K562 (cell line): ENCODE measurements around the gene SETD5. TPM values are rescaled to one million over a fixed set of nuclear protein-coding genes. Genes with fewer than 3 reads are reported as not detected.

ENCODE experiments used
- FOXJ2 ChIP-seq: fragments of 200-800 bp; sonication (Bioruptor generic); IDR thresholded peaks from 2 replicates; pipeline ENCODE4 v1.6.1; 2016; ENCODE audit warnings: missing genetic modification characterization, missing compliant biosample characterization
- HDAC1 ChIP-seq, 2 experiments: fragments of 450-650 bp; IDR thresholded peaks; 2 replicates each; pipeline ENCODE4 v1.6.1; 2016 to 2017; ENCODE audit warnings: inconsistent platforms in 1 of 2, mild to moderate bottlenecking in 1 of 2, moderate library complexity in 1 of 2
- HLTF ChIP-seq: fragments of 450-650 bp; IDR thresholded peaks from 2 replicates; pipeline ENCODE4 v1.6.1; 2016
- IFI16 ChIP-seq: fragments of 250-450 bp; sonication (Bioruptor Pico); IDR thresholded peaks from 2 replicates; pipeline ENCODE4 v2.1.2; 2022; ENCODE audit warnings: mild to moderate bottlenecking, inconsistent platforms
- IRF9 ChIP-seq: fragments of 450-650 bp; IDR thresholded peaks from 2 replicates; pipeline ENCODE4 v1.6.1; 2016; ENCODE audit warnings: missing biosample characterization, missing genetic modification characterization
- MYNN ChIP-seq, 2 experiments: sonication (generic); formaldehyde crosslinking in 1 of 2; IDR thresholded peaks; 2 replicates each; pipeline versions ENCODE4 v1.5.0 to v1.6.1; 2016 to 2020; ENCODE audit warnings: antibody characterized with exemption in 1 of 2, missing genetic modification reagents in 1 of 2
- PCBP2 ChIP-seq: fragments of 200-400 bp; formaldehyde crosslinking; IDR thresholded peaks from 2 replicates; pipeline ENCODE4 v1.6.1; 2018; ENCODE audit warnings: low read length, low read depth, mild to moderate bottlenecking, moderate library complexity; ENCODE audit not compliant: poor library complexity, severe bottlenecking
- PPARD ChIP-seq: fragments of 250-450 bp; sonication (Bioruptor Pico); IDR thresholded peaks from 2 replicates; pipeline ENCODE4 v1.8.0; 2022; ENCODE audit warnings: inconsistent platforms, mild to moderate bottlenecking, moderate library complexity
- SMAD1 ChIP-seq: fragments of 150-350 bp; IDR thresholded peaks from 2 replicates; pipeline ENCODE4 v1.6.1; 2014; ENCODE audit warnings: low read length, low read depth; ENCODE audit not compliant: partially characterized antibody
- SNAPC5 ChIP-seq: fragments of 250-450 bp; sonication (Bioruptor Pico); IDR thresholded peaks from 2 replicates; pipeline ENCODE4 v1.8.0; 2021; ENCODE audit warnings: moderate library complexity, mild to moderate bottlenecking, inconsistent platforms
- SRSF3 ChIP-seq: fragments of 200-400 bp; formaldehyde crosslinking; IDR thresholded peaks from 2 replicates; pipeline ENCODE4 v1.6.1; 2016; ENCODE audit warnings: mild to moderate bottlenecking, low read length, moderate library complexity; ENCODE audit not compliant: insufficient read depth
- STAT5A ChIP-seq: IDR thresholded peaks from 2 replicates; pipeline ENCODE4 v1.6.1; 2012; ENCODE audit warnings: low read length, inconsistent platforms, borderline replicate concordance
- USF1 ChIP-seq: sonication (generic); formaldehyde crosslinking; IDR thresholded peaks from 2 replicates; pipeline ENCODE4 v1.9.0; 2022; ENCODE audit warnings: mild to moderate bottlenecking, missing genetic modification reagents
- ZBTB17 ChIP-seq: fragments of 450-650 bp; formaldehyde crosslinking; IDR thresholded peaks from 2 replicates; pipeline ENCODE4 v1.4.0; 2020; ENCODE audit warnings: mild to moderate bottlenecking
- ZNF24 ChIP-seq: fragments of 450-650 bp; IDR thresholded peaks from 2 replicates; pipeline ENCODE4 v1.6.1; 2016
- ZNF444 ChIP-seq: fragments of 250-450 bp; sonication (Bioruptor Pico); IDR thresholded peaks from 2 replicates; pipeline ENCODE4 v1.4.0; 2020; ENCODE audit warnings: mild to moderate bottlenecking, moderate library complexity
- polyA plus RNA-seq, 8 experiments: library from polyadenylated mRNA; depleted of rRNA in 4 of 8; stranded (reverse) in 5 of 8; unstranded in 3 of 8; fragments of >200 nt; fragmentation: Nextera tagmentation in 2 of 8; fragmentation: Illumina TruSeq in 1 of 8; extraction: Ambion mirVana in 2 of 8; extraction: Trizol in 1 of 8; gene quantifications; 2 replicates each; pipeline versions ENCODE4 v1.2.1 to v1.2.3, GENCODE V29; 2011 to 2014; ENCODE audit warnings: inconsistent platforms in 1 of 8, missing spikeins in 1 of 8
- total RNA-seq, 7 experiments: library from RNA; depleted of rRNA in 6 of 7; stranded (reverse); fragments of >200 nt in 6 of 7; fragmentation: Illumina TruSeq in 2 of 7; extraction: Trizol in 2 of 7; gene quantifications; 2 replicates each; pipeline versions ENCODE4 v1.2.1 to v1.2.3, GENCODE V29; 2011 to 2021; ENCODE audit warnings: low replicate concordance in 1 of 7
- TF ChIP-seq, protein P1 (sequence below): fragments of 250-450 bp; sonication (Bioruptor Pico); IDR thresholded peaks from 2 replicates; pipeline ENCODE4 v1.5.0; 2022; ENCODE audit warnings: mild to moderate bottlenecking
- TF ChIP-seq, protein P2 (sequence below): fragments of 200-800 bp; sonication (Bioruptor generic); IDR thresholded peaks from 2 replicates; pipeline ENCODE4 v1.6.1; 2016; ENCODE audit warnings: missing genetic modification characterization, missing compliant biosample characterization

Gene SETD5
- total and polyA plus RNA-seq, 9 of the 15 experiments (the other 6 are each of a cell fraction or from before 2014, with no cell fraction given), result 20.8 to 135 (median 87.2) TPM

DNA sequence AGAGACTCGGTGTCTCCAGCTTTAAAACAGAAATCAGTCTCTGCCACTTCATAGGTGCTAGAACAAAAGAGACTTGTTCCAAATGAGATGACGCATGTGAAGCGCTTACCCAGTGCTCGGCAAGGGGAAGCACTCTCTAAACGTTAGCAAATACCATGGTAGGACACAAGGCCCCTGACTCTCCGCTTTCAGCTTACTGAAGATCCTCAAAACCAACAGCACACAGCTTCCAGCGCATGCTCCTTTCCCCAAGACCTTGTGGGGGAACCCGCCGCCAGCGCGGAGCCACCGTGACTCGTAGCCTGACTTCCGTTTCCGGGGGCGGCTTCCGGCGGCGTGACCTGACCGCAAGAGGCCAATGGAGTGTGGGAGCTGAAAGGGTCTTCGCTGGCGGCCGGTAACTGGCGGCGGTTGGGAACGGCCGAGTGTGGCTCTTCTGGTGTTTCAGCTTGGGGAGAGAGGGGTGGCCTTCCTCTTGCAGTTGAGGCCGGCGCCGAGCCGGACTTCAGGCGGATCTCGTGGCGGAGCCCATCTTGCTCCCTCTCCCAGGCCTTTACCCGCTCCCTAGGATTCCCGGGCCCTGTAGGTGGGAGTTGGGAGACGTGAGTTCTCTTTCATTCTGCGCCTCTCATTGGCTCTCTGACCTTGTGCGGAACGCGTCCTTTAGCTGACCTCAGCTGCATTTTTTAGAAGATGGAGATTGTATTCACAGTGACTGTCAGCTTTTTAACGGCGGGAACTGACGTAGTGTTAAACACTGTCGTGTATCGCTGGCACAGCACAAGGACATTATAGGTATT, 34.5 kb upstream of the SETD5 start, which contains the start of gene THUMPD3 (continued):
- TF ChIP-seq FOXJ2 (peak; percentile 76), PPARD (CRISPR knock-in tag) (no peak), SMAD1 (peak; percentile 73), USF1 (CRISPR knock-in tag) (peak; percentile 83), MYNN (IDR thresholded peaks at IDR 0.05) (no peak), MYNN (CRISPR knock-in tag; IDR thresholded peaks at IDR 0.05) (no peak), HDAC1 (IDR thresholded peaks at IDR 0.05) (peak in 1 of 2 experiments; percentile 98; a peak in 2 of 4 replicates), PCBP2 (no peak), STAT5A (0 out of 2 replicates have a peak, but pooled peaks have one; percentile 21), IFI16 (CRISPR knock-in tag) (no peak), SNAPC5 (CRISPR knock-in tag) (no peak), IRF9 (tag) (no peak), ZNF444 (CRISPR knock-in tag) (no peak), SRSF3 (peak; percentile 59; the same call in 1 of the 2 replicates), ZBTB17 (CRISPR knock-in tag) (peak; percentile 80), ZNF24 (0 out of 2 replicates have a peak, but pooled peaks have one; percentile 13), HLTF (peak; percentile 72; the same call in 1 of the 2 replicates)
- TF ChIP-seq, protein P1, sequence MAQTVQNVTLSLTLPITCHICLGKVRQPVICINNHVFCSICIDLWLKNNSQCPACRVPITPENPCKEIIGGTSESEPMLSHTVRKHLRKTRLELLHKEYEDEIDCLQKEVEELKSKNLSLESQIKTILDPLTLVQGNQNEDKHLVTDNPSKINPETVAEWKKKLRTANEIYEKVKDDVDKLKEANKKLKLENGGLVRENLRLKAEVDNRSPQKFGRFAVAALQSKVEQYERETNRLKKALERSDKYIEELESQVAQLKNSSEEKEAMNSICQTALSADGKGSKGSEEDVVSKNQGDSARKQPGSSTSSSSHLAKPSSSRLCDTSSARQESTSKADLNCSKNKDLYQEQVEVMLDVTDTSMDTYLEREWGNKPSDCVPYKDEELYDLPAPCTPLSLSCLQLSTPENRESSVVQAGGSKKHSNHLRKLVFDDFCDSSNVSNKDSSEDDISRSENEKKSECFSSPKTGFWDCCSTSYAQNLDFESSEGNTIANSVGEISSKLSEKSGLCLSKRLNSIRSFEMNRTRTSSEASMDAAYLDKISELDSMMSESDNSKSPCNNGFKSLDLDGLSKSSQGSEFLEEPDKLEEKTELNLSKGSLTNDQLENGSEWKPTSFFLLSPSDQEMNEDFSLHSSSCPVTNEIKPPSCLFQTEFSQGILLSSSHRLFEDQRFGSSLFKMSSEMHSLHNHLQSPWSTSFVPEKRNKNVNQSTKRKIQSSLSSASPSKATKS (CRISPR knock-in tag), result no peak
- TF ChIP-seq, protein P2, sequence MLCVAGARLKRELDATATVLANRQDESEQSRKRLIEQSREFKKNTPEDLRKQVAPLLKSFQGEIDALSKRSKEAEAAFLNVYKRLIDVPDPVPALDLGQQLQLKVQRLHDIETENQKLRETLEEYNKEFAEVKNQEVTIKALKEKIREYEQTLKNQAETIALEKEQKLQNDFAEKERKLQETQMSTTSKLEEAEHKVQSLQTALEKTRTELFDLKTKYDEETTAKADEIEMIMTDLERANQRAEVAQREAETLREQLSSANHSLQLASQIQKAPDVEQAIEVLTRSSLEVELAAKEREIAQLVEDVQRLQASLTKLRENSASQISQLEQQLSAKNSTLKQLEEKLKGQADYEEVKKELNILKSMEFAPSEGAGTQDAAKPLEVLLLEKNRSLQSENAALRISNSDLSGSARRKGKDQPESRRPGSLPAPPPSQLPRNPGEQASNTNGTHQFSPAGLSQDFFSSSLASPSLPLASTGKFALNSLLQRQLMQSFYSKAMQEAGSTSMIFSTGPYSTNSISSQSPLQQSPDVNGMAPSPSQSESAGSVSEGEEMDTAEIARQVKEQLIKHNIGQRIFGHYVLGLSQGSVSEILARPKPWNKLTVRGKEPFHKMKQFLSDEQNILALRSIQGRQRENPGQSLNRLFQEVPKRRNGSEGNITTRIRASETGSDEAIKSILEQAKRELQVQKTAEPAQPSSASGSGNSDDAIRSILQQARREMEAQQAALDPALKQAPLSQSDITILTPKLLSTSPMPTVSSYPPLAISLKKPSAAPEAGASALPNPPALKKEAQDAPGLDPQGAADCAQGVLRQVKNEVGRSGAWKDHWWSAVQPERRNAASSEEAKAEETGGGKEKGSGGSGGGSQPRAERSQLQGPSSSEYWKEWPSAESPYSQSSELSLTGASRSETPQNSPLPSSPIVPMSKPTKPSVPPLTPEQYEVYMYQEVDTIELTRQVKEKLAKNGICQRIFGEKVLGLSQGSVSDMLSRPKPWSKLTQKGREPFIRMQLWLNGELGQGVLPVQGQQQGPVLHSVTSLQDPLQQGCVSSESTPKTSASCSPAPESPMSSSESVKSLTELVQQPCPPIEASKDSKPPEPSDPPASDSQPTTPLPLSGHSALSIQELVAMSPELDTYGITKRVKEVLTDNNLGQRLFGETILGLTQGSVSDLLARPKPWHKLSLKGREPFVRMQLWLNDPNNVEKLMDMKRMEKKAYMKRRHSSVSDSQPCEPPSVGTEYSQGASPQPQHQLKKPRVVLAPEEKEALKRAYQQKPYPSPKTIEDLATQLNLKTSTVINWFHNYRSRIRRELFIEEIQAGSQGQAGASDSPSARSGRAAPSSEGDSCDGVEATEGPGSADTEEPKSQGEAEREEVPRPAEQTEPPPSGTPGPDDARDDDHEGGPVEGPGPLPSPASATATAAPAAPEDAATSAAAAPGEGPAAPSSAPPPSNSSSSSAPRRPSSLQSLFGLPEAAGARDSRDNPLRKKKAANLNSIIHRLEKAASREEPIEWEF, result no peak
